ENCODE measurements around the gene MYCBP2.

- TF ChIP-seq, protein P1, sequence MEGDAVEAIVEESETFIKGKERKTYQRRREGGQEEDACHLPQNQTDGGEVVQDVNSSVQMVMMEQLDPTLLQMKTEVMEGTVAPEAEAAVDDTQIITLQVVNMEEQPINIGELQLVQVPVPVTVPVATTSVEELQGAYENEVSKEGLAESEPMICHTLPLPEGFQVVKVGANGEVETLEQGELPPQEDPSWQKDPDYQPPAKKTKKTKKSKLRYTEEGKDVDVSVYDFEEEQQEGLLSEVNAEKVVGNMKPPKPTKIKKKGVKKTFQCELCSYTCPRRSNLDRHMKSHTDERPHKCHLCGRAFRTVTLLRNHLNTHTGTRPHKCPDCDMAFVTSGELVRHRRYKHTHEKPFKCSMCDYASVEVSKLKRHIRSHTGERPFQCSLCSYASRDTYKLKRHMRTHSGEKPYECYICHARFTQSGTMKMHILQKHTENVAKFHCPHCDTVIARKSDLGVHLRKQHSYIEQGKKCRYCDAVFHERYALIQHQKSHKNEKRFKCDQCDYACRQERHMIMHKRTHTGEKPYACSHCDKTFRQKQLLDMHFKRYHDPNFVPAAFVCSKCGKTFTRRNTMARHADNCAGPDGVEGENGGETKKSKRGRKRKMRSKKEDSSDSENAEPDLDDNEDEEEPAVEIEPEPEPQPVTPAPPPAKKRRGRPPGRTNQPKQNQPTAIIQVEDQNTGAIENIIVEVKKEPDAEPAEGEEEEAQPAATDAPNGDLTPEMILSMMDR (IDR thresholded peaks at IDR 0.05) = no peak
- TF ChIP-seq POLR2A (IDR thresholded peaks at IDR 0.05) = no peak
Observed at GRCh38 chr13:77329911-77330584, 3.2 kb upstream of the MYCBP2 start.
